WERI-Rb-1 (cell line): Measurements from ENCODE around the gene APOBEC3F.
"Not testable (repeated sequence)": the region's sequence is repeated elsewhere in the genome, so short reads cannot be mapped to it uniquely, and the experiment has no call there.

Source experiments
- DNase-seq: peaks from one replicate; pipeline ENCODE4 v3.0.0-alpha.2; 2020
- H3K27ac ChIP-seq: fragments of 250-450 bp; sonication (Bioruptor Pico); 2 replicates; pipeline ENCODE4 v1.5.1; 2020; ENCODE audit warnings: mild to moderate bottlenecking, moderate library complexity
- H3K27me3 ChIP-seq: fragments of 250-450 bp; sonication (Bioruptor Pico); 2 replicates; pipeline ENCODE4 v1.5.1; 2021; ENCODE audit warnings: mild to moderate bottlenecking, low read depth, moderate library complexity; ENCODE audit not compliant: insufficient read depth, severe bottlenecking
- H3K36me3 ChIP-seq: fragments of 250-450 bp; sonication (Bioruptor Pico); 2 replicates; pipeline ENCODE4 v1.5.1; 2020; ENCODE audit warnings: mild to moderate bottlenecking, moderate library complexity
- H3K4me3 ChIP-seq: 2 replicates; pipeline ENCODE4 v1.5.1; 2011; ENCODE audit warnings: low read depth, mild to moderate bottlenecking, control low read depth, low read length
- H3K9me3 ChIP-seq: fragments of 250-450 bp; sonication (Bioruptor Pico); 2 replicates; pipeline ENCODE4 v1.5.1; 2021; ENCODE audit warnings: mild to moderate bottlenecking, moderate library complexity; ENCODE audit not compliant: severe bottlenecking
- TF ChIP-seq, protein P1 (sequence below): IDR thresholded peaks from 2 replicates; pipeline ENCODE4 v1.5.1; 2011; ENCODE audit warnings: low read depth, mild to moderate bottlenecking, control low read depth, inconsistent platforms, low read length

APOBEC3F gene

DNA sequence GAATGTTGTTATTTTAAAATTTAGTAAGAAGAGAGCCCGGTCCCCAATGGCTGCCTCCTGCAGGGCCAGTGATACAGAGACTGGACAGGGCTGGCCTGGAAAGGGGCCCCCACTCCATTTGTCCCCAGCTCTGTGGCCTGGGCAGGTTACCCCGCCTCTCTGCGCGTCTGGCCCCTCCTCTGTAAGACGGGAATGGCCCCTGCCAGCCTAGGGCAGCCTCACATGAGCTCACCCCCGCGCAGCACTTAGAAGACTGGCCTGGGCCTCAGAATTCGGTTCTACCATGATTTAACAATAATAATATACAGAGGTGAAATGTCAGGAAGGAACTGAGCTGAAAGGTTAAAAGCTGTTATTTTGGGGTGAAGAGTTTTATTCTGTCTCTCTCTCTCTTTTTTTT is 37.7 kb downstream of the APOBEC3F start:
- TF ChIP-seq, protein P1, sequence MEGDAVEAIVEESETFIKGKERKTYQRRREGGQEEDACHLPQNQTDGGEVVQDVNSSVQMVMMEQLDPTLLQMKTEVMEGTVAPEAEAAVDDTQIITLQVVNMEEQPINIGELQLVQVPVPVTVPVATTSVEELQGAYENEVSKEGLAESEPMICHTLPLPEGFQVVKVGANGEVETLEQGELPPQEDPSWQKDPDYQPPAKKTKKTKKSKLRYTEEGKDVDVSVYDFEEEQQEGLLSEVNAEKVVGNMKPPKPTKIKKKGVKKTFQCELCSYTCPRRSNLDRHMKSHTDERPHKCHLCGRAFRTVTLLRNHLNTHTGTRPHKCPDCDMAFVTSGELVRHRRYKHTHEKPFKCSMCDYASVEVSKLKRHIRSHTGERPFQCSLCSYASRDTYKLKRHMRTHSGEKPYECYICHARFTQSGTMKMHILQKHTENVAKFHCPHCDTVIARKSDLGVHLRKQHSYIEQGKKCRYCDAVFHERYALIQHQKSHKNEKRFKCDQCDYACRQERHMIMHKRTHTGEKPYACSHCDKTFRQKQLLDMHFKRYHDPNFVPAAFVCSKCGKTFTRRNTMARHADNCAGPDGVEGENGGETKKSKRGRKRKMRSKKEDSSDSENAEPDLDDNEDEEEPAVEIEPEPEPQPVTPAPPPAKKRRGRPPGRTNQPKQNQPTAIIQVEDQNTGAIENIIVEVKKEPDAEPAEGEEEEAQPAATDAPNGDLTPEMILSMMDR, result no peak
- no peak for DNase-seq
- H3K27me3 ChIP-seq, result no peaks in the 10 kb centered on the region
- H3K36me3 ChIP-seq, result no peaks in the 10 kb centered on the region
- H3K27ac ChIP-seq, result no peak overlapping the region
- H3K9me3 ChIP-seq, result no peaks in the 10 kb centered on the region
- H3K4me3 ChIP-seq, result no peak overlapping the region

DNA sequence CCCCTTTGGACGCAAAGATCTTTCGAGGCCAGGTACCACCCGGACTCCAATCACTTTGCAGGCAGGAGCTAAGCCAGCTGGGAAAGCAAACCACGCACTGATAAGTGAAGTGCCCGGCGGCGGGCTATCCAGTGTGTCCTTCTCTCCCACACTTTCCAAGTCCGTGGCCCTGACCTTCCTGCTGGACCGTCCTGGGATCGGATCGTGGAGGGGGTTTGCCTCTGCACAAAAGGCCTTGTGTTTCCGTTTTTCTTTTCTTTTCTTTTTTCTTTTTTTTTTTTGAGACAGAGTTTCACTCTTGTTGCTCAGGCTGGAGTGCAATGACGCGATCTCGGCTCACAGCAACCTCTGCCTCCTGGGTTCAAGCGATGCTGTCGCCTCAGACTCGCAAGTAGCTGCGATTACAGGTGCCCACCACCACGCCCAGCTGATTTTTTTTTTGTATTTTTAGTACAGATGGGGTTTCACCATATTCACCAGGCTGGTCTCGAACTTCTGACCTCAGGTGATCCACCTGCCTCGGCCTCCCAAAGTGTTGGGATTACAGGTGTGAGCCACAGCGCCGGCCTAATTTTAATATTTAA is 38.5 kb downstream of the APOBEC3F start:
- H3K4me3 ChIP-seq, H3K36me3 ChIP-seq, H3K9me3 ChIP-seq, DNase-seq, H3K27ac ChIP-seq, H3K27me3 ChIP-seq: not testable (repeated sequence)

GRCh38 chr22:39080052-39080762 is 39.5 kb downstream of the APOBEC3F start:
- TF ChIP-seq, protein P1, result no peak
- DNase-seq, result no peak
- Histone ChIP-seq H3K27me3 (no peaks in the 10 kb centered on the region), H3K27ac (no peak overlapping the region), H3K4me3 (no peak overlapping the region), H3K9me3 (no peaks in the 10 kb centered on the region), H3K36me3 (no peaks in the 10 kb centered on the region)

- no peak for DNase-seq
- H3K27me3 ChIP-seq, result no peaks in the 10 kb centered on the region
- H3K9me3 ChIP-seq, result no peaks in the 10 kb centered on the region
- TF ChIP-seq, protein P1, result no peak
- H3K27ac ChIP-seq, result no peak overlapping the region
- no peaks in the 10 kb centered on the region for H3K36me3 ChIP-seq
- H3K4me3 ChIP-seq, result no peak overlapping the region
These were observed 40.4 kb downstream of the APOBEC3F start for GRCh38 chr22:39081016-39081415.

GRCh38 chr22:39081598-39081997 is 40.9 kb downstream of the APOBEC3F start:
- DNase-seq, result no peak
- H3K27ac ChIP-seq, result no peak overlapping the region
- TF ChIP-seq, protein P1, result no peak

GRCh38 chr22:39083212-39084165 is 42.8 kb downstream of the APOBEC3F start:
- no peak for DNase-seq
- H3K9me3 ChIP-seq, result no peaks in the 10 kb centered on the region

More at GRCh38 chr22:39081598-39081997, 40.9 kb downstream of the APOBEC3F start:
- H3K36me3 ChIP-seq, result no peaks in the 10 kb centered on the region
- H3K9me3 ChIP-seq, result no peaks in the 10 kb centered on the region
- H3K27me3 ChIP-seq, result no peaks in the 10 kb centered on the region
- no peak overlapping the region for H3K4me3 ChIP-seq

More at GRCh38 chr22:39083212-39084165, 42.8 kb downstream of the APOBEC3F start:
- H3K27me3 ChIP-seq, result no peaks in the 10 kb centered on the region
- H3K4me3 ChIP-seq, result no peak overlapping the region
- no peaks in the 10 kb centered on the region for H3K36me3 ChIP-seq
- TF ChIP-seq, protein P1, result no peak
- H3K27ac ChIP-seq, result no peak overlapping the region
